GM03348 (cell line): ENCODE results near the gene SLX4.

Source experiments
- DNase-seq: peaks from one replicate; pipeline ENCODE4 v3.0.0; 2012; ENCODE audit warnings: low spot score

Gene SLX4

GRCh38 chr16:3582276-3583165 is 28.9 kb downstream of the SLX4 start:
- no peak for DNase-seq

DNA sequence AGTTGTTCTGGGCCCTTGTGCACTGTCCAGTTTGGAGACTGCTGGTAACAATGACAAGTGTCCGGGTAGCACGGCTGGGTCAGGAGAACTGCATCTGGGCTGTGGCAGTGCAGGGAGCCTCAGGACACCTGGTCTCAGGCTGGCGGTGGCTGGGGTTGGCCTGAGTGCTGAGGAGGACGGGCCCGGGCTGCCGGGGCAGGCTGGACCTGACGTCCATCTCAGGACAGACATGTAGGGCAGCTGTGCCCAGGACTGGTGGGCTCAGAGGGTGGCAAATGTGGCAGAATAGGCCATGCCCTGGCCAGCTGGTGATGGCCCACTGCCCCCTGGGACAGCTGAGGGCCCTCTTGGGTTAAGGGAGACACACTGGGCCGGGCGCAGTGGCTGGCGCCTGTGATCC is 30.0 kb downstream of the SLX4 start:
- DNase-seq = no peak

- peak; percentile 35 for DNase-seq
Measured at GRCh38 chr16:3580686-3581085, 30.7 kb downstream of the SLX4 start.

DNA sequence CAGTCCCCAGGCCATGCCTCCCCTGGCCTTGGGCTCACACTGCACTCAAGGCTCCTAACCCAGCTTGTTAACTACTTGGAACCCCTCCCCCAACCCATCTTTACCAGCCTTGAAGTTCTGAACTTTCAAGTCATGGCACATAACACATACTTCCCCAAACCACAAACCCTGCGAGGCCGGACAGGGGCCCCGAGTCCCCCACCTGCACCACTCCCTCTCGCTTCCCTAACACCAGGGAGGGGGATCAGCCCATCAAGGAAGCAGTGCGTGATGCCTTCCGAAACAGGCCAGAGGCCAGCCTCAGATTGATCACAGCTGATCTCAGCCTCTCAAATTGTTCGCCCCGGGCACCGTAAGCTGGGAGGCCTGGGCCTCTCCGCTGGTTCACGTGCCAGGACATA is 31.2 kb downstream of the SLX4 start:
- no peak for DNase-seq

GRCh38 chr16:3579776-3580175 is 31.6 kb downstream of the SLX4 start:
- no peak for DNase-seq

GRCh38 chr16:3578610-3579551 is 32.5 kb downstream of the SLX4 start:
- DNase-seq = no peak

DNA sequence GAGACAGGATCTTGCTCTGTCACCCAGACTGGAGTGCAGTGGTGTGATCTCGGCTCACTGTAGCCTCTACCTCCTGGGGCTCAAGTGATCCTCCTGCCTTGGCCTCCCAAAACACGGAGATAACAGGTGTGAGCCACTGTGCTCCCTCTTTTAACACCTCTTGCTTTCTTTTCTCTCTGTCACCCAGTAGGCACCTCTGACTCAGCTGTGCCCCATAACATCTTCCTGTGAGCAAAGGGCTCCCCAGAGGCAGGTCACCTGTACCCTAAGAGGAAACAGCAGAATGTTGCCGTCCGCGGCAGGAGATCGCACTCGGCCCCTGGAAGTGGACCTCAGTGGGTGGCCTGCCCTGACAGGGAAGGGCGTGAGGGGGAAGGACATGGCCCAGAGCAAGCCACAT is 33.3 kb downstream of the SLX4 start:
- DNase-seq = no peak

DNA sequence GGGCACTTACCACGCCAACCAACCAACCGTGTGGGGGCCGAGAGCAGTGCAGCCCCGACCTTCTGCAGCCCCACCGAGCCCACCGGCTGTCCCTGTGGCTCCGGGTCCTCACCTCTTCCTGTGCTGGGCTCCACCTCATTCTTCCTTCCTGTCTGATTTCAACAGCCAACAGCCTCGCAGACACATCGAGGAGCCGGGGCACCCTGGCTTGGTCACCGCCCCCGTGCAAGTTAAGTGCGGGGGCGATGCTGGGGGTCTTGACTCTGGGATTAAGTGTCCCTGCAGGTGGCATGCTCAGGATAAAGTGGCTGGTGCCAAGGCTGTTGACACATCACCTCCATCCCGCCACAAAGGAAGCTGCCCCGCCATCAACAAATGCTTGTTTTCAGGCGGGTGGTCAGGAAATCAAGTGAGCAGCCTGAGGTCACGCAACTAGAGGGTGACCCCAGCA is 34.1 kb downstream of the SLX4 start, which contains the start of gene NLRC3:
NLRC3 (minus strand) TSS at position 102 of the 451 bp plus-strand sequence. CDS start 12,367 bp downstream, outside the sequence.
- no peak for DNase-seq

DNA sequence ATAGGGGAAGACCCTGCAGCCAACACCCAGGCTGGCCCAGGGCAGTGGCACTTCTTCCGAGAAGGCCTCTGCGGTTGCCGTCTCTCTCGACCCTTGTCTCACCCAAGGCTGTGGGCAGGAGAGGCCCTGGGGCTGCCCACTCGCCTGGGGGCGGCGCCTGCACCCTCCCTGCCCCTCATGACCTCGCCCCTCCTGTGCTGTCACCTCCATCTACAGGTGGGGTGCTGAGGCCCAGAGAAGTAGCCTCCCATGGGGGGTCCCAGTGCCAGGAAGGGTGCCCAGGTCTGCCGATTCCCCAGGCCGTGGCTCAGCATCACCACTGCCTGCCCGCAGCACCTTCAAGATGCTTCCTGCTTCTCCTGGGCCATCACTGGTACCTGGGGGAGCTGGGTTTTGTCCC is 35.2 kb downstream of the SLX4 start:
- no peak for DNase-seq

DNA sequence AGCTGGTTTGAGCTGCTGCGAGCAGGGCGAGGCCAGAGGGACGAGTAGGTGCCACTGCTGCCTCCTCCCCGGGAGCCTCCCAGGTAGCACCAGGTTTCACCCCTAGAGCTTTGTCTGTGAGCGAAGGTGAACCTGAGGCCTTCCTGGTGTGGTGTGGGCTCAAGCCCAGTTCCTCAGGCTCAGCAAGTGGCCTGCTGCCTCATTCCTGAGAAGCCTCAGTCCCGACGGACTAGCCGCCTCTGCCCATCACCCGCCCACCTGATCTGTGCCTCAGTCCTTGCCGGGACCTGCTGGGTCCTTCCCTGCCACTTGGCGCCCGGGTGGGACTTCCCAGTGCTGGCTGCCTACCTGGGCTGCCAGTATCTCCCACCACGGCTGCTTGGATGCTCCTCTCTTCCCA is 35.9 kb downstream of the SLX4 start:
- no peak for DNase-seq

DNA sequence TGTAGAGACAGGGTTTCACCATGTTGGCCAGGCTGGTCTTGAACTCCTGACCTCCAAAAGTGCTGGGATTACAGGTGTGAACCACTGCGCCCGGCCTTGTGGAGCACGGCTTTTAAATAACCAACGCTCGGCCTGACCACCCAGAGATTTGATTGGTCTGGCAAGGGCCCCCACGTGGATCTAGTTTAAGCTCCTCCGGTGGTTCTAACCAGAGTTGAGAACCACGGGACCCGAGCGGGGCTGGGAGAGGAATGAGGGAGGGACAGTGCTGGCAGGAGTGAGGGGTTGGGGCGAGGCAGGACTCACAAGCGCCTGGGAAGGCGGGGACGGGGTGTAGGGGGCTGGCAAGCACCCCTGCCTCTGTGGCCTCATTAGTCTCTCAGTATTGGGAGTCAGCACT is 37.2 kb downstream of the SLX4 start:
- no peak for DNase-seq

GRCh38 chr16:3573146-3573815 is 38.1 kb downstream of the SLX4 start:
- DNase-seq = no peak

GRCh38 chr16:3570420-3571062 is 40.9 kb downstream of the SLX4 start:
- DNase-seq = no peak

DNA sequence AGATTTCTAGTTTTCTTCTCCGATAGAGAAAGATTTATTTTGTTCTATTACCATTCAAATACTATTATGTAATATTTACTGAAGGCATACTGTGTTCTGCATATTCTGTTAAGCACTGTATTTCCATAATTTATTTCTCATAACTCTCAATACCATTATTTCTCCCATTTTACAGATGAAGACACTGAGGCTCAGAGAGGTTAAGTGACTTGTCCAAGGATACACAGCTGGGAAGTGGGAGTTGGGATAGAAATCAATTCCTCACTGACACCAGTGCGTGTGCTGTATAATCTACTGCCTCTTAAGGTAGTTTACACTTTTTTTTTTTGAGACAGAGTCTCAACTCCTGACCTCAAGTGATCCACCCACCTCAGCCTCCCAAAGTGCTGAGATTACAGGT is 41.6 kb downstream of the SLX4 start:
- DNase-seq = no peak

GRCh38 chr16:3566990-3567389 is 44.4 kb downstream of the SLX4 start:
- DNase-seq = no peak

GRCh38 chr16:3564889-3565141 is 46.6 kb downstream of the SLX4 start:
- DNase-seq = no peak

DNA sequence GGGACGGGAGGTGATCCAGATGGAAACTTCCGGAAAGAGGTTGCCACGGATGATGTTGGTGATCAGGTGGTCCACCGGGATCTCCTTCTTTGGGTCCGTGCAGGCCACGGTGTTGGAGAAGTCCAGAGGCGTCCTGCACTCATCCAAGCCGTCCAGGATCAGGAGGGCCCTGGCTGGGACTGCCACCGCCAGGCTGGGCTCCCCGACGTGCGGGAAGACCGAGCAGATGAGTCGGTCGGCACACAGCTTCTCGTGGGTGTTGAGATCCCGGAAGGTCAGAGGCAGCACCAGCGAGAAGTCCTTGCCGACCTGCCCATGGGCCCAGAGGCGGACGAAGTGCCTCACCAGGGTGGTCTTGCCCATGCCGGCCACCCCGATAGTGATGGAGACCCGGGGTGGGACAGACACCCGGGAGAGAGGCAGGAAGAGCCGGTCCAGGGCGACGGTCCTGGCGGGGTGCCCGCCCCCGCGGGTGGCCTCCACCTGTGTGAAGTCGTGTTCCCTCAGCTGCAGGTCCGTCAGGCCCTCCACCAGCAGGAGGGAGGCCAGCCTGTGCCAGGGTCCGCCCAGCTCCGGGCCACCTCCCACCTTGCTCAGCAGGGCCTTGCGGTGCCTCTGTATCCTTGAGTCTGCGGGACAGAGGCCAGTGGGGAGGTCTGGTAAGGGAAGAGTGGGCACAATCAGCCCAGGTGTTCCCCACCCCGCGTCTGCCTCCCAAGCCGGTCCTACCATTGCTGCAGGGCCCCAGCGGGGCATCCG is 47.1 kb downstream of the SLX4 start:
- no peak for DNase-seq

- DNase-seq = no peak
Measured at GRCh38 chr16:3562914-3563480, 48.4 kb downstream of the SLX4 start.

GRCh38 chr16:3561626-3562025 is 49.8 kb downstream of the SLX4 start:
- no peak for DNase-seq

GRCh38 chr16:3554351-3554928 is 57.0 kb downstream of the SLX4 start:
- no peak for DNase-seq
